Activated CD8-positive, alpha-beta T cell treated with anti-CD3 and anti-CD28 coated beads for 36 hours (primary cell): ENCODE measurements around the gene LCP1. TPM values are rescaled to one million over a fixed set of nuclear protein-coding genes. Genes with fewer than 3 reads are reported as not detected.
A peak's percentile ranks its signal among the peaks of the same experiment; 100 is the strongest.

Experiments used
- ATAC-seq: fragments of 200-7000 bp; cut with Tn5 transposase; one replicate; pipeline ENCODE4 v1.10.0; 2021; ENCODE audit warnings: mild to moderate bottlenecking, moderate library complexity
- CTCF ChIA-PET: fragments of 350-600 bp; sonication (Branson Sonifier 250); formaldehyde crosslinking; loops from one replicate; lab custom pipeline; 2021; ENCODE audit warnings: antibody characterized with exemption; lab: Charles Lee
- POLR2A ChIA-PET: fragments of 350-600 bp; sonication (Branson Sonifier 250); formaldehyde crosslinking; loops from one replicate; lab custom pipeline; 2021; ENCODE audit warnings: antibody characterized with exemption; lab: Charles Lee
- DNase-seq: peaks from one replicate; pipeline ENCODE4 v3.0.0-alpha.2; 2020
- H3K27ac Mint-ChIP-seq: one replicate; pipeline ENCODE4 v1.8.0; 2021; ENCODE audit warnings: mild to moderate bottlenecking, mixed read lengths
- H3K27me3 Mint-ChIP-seq: one replicate; pipeline ENCODE4 v1.8.0; 2021; ENCODE audit warnings: mixed read lengths
- H3K36me3 Mint-ChIP-seq: one replicate; pipeline ENCODE4 v1.8.0; 2021; ENCODE audit warnings: low read depth, mixed read lengths
- H3K4me1 Mint-ChIP-seq: one replicate; pipeline ENCODE4 v1.8.0; 2021; ENCODE audit warnings: low read depth, mixed read lengths
- H3K4me3 Mint-ChIP-seq: one replicate; pipeline ENCODE4 v1.8.0; 2021; ENCODE audit warnings: mild to moderate bottlenecking, moderate library complexity, mixed read lengths
- H3K9me3 Mint-ChIP-seq: one replicate; pipeline ENCODE4 v1.8.0; 2021; ENCODE audit warnings: mixed read lengths
- CTCF ChIP-seq: fragments of 200-600 bp; IDR thresholded peaks from one replicate; pipeline ENCODE4 v1.8.0; 2022; ENCODE audit warnings: antibody characterized with exemption, mild to moderate bottlenecking
- intact Hi-C: fragments of 100-400 bp; cut with micrococcal nuclease; formaldehyde crosslinking; loops from one replicate; pipeline ENCODE4 v1.10.0; 2022
- total RNA-seq, 2 experiments: library from RNA; stranded (reverse); gene quantifications; one replicate each; pipeline ENCODE4 v1.2.3, GENCODE V29; 2021

Gene LCP1
- total RNA-seq, 2 experiments from 2014 or later, result 1,014 to 1,019 TPM

- peaks cover 43% of the 10 kb centered on the region for H3K4me1 Mint-ChIP-seq
- POLR2A ChIA-PET, result no interaction called here
- no peak for ATAC-seq
- no peak overlapping the region for H3K4me3 Mint-ChIP-seq
- H3K36me3 Mint-ChIP-seq, result no peaks in the 10 kb centered on the region
- intact Hi-C loops, result no loop called here
- H3K27me3 Mint-ChIP-seq, result no peaks in the 10 kb centered on the region
- no peak for TF ChIP-seq CTCF
- DNase-seq, result no peak
- no peaks in the 10 kb centered on the region for H3K9me3 Mint-ChIP-seq
- CTCF ChIA-PET, result interaction anchor here (0.7 to 1.4 kb wide), 2 partner anchors 21 to 115 kb away, joined by 3 read pairs; no protein-coding TSS in a partner anchor
- H3K27ac Mint-ChIP-seq, result no peak overlapping the region
Observed at GRCh38 chr13:46206143-46206542, 24.2 kb upstream of the LCP1 start.

- POLR2A ChIA-PET, result interaction anchor here (1.4 kb wide), 1 partner anchor 8 kb away, joined by 5 read pairs; the partner anchor contains the start of gene LRRC63
- Mint-ChIP-seq H3K36me3 (no peaks in the 10 kb centered on the region), H3K4me3 (no peak overlapping the region), H3K4me1 (peaks cover 47% of the 10 kb centered on the region), H3K9me3 (no peaks in the 10 kb centered on the region), H3K27me3 (no peaks in the 10 kb centered on the region), H3K27ac (no peak overlapping the region)
- no peak for ATAC-seq
- CTCF ChIA-PET, result interaction anchor here (0.7 to 2.2 kb wide), 7 partner anchors 10 to 118 kb away, joined by 3 to 6 read pairs (median 5); no protein-coding TSS in a partner anchor
- TF ChIP-seq CTCF, result no peak
- intact Hi-C loops, result no loop called here
- DNase-seq, result no peak
Observed at GRCh38 chr13:46202966-46203365, 21.0 kb upstream of the LCP1 start.

DNA sequence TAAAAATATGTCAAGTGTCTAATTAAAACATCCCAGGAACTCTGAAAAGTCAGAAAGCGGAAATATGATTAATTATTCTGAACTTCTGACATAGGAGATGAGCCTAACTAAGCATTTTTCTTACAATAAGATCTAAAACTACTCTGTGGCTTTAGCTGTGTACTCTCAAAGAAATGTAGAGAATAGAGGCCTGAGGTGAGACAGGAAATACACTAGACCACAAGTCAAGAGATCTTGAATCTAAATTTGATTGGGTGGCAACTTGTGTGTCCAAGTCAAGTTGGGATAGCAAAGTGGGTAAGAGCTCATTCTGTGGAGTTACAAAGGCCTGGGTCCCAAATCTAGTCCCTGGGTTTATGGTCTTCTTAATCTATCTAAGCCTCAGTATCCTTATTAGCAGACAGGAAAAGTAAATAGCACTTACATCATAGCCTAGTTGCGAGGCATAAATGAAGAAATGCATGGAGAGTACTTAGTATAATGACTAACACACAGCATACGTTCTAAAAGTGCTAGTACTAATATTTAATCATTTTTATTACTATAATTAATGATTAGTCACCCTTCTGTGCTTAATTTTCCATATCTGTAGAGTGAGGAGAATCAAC lies 20.3 kb upstream of the LCP1 start:
- ChIA-PET CTCF (interaction anchor here (0.8 to 2.2 kb wide), 4 partner anchors 9 to 87 kb away, joined by 3 to 6 read pairs (median 6); no protein-coding TSS in a partner anchor), POLR2A (interaction anchor here (1.4 kb wide), 1 partner anchor 9 kb away, joined by 5 read pairs; the partner anchor contains the start of gene LRRC63)
- peaks cover 47% of the 10 kb centered on the region for H3K4me1 Mint-ChIP-seq

DNA sequence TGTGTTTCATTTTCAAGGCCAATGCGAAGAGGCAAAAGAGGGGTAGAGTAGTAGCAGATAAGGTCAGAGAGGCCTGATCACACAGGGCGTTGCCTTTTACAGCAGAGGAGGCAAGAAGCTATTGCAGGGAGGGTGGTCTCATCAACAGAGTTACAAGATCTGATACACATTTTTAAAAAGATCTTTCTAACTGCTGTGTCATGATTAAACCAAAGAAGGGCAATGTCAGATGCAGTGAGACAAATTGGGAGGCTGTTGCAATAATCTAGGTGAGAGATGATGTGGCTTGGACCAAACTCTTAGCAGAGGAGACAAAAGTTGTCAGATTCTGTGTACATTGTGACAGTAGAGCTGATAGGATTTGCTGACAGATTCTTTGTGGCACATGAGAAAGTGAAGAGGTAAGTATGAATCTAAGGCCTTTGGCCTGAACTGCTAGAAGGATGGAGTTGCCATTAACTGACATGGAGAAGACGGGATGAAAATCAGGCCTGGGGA lies 16.8 kb upstream of the LCP1 start:
- ChIA-PET CTCF (interaction anchor here (0.9 to 2.3 kb wide), 3 partner anchors 8 to 39 kb away, joined by 3 to 16 read pairs (median 6); no protein-coding TSS in a partner anchor), POLR2A (interaction anchor here (0.7 to 2.4 kb wide), 4 partner anchors 10 to 32 kb away, joined by 3 to 11 read pairs (median 6); partner anchors contain the start of gene LCP1)
- no peak for ATAC-seq

More for the DNA sequence above, 20.3 kb upstream of the LCP1 start:
- Mint-ChIP-seq H3K4me3 (no peak overlapping the region), H3K27me3 (no peaks in the 10 kb centered on the region), H3K9me3 (no peaks in the 10 kb centered on the region), H3K36me3 (no peaks in the 10 kb centered on the region), H3K27ac (peak overlapping the region; percentile 87)
- DNase-seq, result no peak
- intact Hi-C loops, result no loop called here
- peak; percentile 69 for ATAC-seq
- TF ChIP-seq CTCF, result no peak

More for the DNA sequence above, 16.8 kb upstream of the LCP1 start:
- H3K9me3 Mint-ChIP-seq, result no peaks in the 10 kb centered on the region
- no peaks in the 10 kb centered on the region for H3K36me3 Mint-ChIP-seq
- peaks cover 35% of the 10 kb centered on the region for H3K4me1 Mint-ChIP-seq
- H3K27me3 Mint-ChIP-seq, result no peaks in the 10 kb centered on the region
- intact Hi-C loops, result no loop called here
- no peak overlapping the region for H3K27ac Mint-ChIP-seq
- H3K4me3 Mint-ChIP-seq, result no peak overlapping the region
- no peak for DNase-seq
- TF ChIP-seq CTCF, result no peak
